NCI-H2227 (cell line): ENCODE results near the gene ESRRG.
A peak's percentile ranks its signal among the peaks of the same experiment; 100 is the strongest.
"Not testable (repeated sequence)": the region's sequence is repeated elsewhere in the genome, so short reads cannot be mapped to it uniquely, and the experiment has no call there.

Source experiments
- DNase-seq: peaks from one replicate; lab custom pipeline; 2025; ENCODE audit not compliant: unreplicated experiment; lab: John Stamatoyannopoulos, UW

ESRRG gene

DNA sequence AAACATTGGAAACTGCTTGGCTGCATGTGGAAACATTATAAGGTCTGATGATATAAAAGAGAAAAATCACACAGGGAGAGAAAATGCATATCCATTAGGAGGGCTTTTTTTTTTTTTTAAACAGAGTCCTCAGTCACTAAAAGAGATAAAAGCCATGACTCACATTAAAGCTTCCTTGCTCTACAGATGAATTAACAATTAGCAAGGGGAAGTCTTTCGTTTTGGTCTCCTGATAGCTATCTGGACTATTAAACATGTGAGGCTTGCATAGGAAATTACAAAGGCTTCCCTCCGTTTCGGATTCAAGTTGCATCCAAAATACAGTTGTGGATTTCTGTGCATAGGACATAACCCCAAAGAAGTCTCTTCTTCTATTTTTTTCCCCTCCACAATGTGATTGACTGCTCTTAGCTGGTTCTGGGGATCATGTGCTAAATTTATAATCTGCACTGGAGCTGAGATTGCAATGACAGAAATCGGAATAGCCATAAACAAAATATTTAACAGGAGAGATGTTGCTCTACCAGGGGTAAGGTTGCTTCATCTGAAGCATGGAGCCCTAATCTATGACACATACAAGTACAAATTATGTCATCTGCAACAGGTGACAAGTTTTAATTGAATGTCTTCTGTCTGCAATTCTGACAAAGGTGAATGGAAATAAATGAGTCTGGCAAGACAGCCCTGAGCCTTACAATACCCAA is 146.8 kb downstream of the ESRRG start:
- no peak for DNase-seq

DNA sequence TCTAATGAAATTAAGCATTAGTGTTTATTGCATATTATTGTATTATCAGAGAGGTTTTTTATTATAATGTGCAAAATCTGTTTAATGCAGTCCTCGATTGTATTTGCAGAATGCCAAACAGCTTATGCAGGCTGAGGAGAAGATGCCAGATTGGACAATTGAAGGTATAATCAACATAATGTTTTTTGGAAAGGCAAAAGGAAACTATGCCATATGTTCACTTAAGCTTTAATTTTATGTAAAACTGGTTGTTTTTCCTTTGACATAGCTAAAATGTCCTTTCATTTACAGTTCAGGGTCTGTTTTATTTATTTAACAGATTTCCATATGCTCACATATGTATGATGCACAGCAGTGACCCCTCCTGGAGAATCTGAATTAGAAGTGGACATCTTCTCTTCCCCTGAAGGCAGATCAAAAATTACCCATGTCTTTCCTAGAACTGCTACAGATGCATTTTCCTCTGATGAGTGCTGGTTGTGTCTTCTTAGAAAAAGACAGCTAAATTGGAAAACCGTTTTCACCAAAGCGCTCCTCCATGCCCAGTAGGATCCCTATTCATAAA is 156.5 kb downstream of the ESRRG start:
- peak; percentile 22 for DNase-seq

DNA sequence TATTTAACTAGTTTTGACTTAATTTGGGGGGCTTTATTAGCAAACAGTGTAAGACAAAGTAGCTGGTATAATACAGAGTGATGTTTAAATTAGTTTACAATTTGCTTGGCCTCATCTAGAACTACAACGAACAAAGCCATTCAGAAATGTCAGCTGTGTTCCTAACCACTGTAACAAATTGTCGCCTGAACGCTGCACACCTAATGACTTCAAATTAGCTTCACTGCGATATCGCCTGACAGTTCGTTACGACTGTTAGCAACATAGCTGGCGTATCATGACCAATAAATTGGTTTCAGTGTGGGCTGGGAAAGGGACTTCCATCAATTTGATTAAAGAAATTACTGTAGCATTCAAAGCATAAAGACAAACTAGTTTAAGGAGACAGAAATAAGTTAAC is 160.1 kb downstream of the ESRRG start:
- DNase-seq = no peak

DNA sequence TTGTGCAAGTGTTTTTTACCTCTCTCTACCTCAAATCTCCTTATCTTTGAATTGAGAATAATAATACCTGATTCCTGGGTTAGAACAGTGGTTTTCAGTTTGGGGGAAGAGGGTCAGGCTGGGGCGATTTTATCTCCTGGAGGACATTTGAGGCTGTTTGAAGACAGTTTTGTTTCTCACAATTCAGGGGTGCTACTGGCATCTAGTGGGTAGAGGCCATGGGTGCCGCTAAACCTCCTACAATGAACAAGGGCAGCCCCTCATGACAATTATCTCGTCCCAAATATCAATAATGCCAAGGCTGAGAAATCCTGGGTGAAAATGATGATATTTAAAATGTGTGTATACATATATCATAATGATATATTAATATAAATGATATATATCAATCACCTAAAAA is 160.8 kb downstream of the ESRRG start:
- DNase-seq = no peak

DNA sequence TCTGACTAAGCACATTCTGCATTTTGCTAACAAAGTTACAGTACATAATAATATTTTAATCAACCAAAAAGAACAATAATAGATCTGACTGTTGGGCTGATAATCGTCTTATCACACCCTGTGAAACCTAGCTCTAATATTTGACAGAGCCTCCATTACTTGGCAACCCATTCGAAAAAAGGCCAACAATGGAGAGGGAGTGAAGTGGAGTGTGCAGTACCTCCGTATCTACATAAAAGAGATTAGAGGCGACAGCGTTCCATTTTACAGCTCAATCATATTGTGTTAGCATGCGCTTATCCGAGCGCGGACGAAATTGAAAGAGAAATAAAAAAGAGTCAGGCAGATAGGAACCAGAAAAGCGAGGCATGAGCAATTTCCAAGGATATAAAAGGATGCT is 162.7 kb downstream of the ESRRG start:
- DNase-seq = no peak

DNA sequence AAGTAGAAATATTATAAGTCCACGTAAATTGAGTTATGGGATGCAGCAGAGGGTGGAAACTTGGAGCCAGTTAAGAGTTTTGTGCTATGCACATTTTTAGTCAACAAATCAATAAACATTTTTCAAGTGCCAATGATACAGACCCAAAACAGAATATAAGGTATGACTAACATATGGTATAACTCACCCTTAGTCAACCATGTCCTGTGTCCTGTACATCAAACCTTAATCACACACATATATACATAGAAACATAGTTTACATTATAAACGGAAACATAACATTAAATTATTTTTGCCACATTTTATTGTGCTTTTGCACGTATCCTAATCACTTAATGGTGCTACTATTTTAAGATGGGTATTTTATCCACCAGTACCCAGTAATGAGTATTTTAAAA is 163.9 kb downstream of the ESRRG start:
- DNase-seq = no peak

DNA sequence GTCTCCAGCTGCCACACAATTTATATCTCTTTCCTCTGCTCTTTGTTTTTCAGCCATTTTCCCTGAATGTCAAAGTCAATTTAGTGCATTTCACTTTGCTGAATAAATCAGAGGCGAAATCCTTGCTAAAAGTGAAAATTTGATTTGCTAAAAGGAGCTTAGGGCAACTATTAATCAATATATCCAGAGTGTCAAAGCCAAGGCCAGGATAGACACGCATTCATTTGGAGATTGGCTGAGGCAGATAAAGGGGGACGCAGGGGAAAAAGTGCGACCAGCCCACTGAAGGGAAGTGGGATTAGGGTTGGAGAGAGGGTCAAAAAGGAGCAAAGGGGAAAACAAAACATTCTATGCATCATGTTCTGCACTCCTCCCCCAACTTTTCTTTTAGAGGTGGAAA is 167.6 kb downstream of the ESRRG start:
- no peak for DNase-seq

DNA sequence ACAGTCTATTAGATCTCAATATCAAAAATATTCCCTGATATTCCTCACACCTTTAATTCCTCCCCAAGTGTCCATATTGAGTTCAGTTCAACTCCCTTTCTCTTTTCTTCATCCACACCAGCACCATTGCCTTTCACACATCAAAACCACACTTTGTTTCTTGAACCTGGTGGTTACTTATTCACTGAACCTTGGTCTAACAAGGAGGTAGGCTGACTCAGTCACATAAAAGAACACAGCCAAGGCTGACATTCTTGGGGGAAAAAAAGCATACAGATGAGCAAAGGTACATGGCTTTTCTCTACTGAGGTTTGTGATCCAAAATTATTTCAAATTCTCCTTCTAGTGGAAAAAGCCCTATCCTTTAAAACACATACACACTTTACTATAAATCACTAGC is 168.3 kb downstream of the ESRRG start:
- DNase-seq = no peak

DNA sequence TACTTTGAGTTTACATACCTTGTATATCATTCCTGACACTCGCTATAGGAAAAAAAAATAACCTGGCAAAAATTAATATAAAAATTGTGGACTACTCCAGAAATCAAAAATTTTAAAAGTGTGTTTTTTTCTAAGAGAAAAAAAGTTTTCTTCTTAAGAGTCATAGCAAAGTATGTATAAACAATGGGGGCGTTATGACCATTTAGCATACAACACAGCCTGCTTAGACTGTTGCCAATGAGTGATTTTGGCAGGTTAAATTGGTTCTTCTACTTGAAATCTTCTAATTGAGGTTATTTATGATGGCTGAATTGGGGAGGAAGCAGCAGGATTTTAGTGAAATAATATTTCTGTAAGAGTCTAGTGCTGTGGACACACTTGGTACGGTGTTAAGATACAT is 169.5 kb downstream of the ESRRG start:
- DNase-seq = no peak

DNA sequence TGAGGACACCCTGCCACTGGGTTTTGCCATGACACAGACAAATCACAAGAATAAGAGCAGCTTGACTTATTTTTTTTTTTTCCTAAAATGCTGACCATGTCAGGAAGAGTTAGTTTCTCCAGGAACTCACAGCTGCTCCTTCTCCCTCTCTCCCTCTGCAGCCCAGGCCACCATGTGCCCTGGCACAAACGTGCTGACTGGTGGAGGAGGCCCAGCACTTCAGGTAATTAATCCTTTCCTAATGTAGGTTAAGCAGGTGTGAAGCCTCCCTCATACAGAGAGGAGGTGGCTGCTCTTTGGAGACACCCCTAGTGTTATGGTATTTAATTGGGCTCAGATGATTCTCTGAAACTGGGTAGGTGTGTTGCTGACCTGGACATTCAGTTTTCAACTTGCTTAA is 170.2 kb downstream of the ESRRG start:
- no peak for DNase-seq

DNA sequence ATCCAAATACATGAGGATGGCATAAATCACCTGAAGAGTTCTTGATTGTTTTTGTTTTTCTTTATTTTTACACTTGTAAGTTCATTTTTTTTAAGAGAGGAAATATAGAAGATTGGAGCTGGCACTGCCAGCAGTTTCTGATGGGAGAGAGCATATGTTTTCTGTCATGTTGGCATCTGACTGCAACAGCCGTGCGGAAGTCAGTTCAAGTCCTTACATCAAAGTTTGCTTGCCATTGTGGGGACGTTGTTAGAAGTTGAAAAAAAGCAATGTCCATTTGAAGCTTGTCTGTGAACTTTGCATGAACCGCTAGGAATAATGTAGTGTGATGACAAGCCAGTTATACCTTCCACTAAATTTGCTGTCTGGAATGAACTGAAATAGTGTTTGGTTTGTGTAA is 173.4 kb downstream of the ESRRG start:
- DNase-seq = no peak

DNA sequence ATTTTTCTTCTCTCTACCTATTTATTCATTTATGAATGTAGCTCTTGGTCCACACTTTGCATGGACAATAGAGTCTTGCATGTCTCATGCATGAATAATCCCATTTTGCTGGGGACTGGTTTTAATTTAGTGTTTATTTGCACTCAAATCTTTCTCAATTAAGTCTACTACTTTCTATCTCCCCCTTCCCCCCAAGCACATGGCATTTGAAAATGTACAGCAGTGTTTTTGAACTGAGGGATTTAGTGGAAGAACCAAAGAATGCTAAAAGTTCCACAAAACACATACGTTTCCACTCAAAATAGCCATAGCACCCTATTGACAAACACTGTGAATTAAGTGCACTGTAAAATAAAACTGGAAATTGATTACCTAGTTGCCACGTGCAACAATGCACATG is 180.5 kb downstream of the ESRRG start:
- no peak for DNase-seq

DNA sequence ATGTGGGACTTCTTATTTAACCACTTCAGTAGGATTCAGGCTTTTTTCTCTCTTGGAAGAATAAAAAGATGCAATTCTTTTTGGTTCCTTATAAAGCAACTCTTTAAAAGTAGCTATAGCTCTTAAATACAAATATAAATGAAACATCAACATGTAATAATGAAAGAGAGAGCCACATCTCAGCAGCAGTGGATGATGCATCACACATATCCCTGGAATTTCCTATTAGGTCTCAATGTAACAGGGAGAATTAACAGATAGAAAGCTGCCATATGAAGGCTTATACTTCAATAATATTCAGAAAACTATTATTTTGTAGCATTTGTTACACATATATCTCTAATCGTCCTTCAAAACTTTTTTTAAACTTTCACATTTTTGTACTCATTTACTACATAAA is 181.0 kb downstream of the ESRRG start:
- no peak for DNase-seq

DNA sequence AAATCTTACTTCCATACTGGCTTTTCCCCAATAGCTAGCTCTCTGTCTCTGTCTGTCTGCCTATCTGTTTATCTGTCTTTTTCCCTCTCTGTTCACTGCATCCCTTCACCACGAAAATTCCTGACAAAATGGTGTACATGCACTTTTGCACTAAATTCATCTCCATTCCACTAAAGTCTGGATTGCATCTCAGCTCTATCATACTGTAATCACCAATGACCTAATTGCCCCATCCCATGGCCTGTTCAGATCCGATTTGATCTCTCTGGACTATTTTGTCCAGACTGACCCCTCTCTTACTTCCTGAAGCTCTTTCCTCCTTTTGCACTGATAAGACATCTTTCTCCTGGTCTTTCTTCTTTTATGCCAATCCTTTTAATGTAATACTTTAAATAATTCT is 187.5 kb downstream of the ESRRG start:
- DNase-seq = no peak

DNA sequence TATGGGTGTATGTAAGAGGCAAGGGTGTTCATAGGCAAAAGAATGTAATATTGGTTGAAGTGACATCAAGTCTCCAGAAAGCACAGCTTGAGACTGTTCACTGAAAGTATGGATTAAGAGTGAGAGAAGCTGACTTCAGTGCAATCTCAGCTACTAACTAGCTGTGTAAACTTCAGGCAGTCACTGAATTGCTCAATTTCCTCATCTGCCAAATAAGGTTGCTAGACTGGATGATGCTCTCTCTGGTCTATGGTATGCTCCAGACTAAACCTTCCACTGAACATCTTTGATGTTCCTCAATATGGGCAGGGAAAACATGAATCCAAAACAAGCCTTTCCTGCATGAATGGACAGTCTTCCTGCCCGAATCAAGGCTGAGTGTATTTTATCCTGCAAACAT is 188.2 kb downstream of the ESRRG start:
- DNase-seq = no peak

DNA sequence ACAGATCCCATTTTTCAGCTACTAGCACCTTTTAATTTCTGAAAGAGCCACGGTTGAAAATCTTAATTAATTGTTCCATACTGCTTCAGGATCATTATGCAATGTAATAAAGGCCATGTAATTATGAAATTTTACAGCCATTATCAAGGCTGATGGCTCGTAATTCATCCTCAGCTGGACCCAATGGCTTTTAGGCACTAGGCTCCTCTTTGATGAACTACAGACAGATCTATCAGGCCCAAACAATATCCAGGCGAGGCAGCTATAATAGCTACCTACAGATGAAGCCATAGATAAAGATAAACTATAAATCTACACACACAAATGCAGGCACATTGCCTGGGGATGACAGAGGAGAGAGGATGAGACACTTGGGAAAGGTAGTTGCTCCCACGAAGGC is 189.5 kb downstream of the ESRRG start:
- DNase-seq = no peak

DNA sequence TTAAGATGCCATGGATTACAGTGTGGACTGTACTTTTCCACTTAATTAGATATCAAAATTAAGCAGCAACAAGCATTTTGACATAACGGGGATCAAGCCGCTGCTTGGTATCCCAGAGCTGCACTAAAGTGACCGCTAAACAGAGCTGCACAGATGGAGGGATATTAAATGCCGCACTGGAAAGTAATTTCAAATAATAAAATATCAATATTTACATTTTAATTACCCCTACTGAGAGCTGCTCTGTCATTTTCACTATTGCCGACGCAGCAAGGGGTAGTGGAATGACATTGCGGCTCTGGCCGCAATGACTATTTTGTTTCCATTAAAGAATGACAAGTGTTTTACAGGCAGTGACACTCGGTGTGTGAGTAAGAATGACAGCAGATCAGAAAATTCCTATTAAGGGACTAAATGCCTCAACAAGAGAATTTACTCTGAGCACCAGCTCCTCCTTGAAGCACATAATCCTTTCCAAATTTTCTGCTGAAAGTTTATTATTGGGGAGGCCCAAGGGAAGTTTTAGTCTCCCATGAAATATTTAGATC is 190.9 kb downstream of the ESRRG start:
- peak; percentile 7 for DNase-seq

DNA sequence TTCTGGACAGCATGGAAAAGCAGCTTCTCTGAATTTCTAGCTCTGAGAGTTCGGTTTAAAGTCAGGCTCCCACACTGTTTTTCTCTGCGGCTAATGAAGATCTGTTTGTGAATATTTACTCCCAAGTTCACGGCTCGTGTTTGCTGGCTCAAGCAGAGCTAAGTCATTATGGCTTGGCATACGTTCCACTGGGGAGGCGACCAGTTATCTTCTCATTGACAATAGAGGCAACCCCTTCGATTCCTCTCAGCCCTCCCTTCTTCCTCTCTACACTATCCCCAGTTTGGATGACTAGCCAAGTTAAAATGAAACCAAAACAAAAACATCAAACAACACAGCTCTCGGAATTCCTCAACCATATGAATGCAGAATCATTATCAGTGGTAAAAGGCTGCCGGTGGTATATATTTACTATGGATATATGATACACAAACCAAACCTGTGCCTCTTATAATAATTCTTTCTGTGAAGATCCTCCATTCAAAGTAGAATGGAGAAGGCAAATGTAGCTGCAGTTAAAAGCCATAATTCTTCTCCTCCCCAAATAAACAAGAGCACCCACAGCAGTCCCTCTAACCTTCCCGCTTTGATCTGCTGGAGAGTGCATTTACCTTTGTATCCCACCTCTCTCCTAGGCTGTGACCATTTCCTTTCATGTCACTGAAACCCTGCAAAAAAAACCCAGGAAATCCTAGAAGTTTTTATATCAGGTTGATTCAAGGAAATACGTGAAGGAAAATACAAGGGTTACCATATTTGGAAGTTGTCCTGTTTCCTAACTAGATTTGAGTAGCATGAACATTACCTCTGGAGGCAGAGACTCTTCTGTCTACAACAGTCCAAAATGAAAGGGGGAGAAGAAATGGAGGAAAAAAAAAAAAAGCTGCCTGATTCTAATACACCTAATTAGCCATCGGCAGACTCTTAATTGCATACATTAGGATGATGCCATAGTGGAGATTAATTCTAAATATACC is 191.7 kb downstream of the ESRRG start:
- peak; percentile 7 for DNase-seq

DNA sequence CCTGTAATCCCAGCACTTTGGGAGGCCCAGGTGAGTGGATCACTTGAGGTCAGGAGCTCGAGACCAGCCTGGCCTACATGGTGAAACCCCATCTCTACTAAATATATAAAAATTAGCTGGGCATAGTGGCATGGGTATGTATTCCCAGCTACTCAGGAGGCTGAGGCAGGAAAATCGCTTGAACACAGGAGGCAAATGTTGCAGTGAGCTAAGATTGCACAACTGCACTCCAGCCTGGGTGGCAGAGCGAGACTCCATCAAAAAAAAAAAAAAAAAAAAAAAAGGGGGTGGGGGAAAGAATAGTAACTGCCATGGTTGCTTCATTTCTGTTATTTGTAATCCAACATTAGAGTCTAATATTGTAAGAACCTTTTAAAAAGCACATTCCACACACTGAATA is 193.4 kb downstream of the ESRRG start:
- DNase-seq = not testable (repeated sequence)

DNA sequence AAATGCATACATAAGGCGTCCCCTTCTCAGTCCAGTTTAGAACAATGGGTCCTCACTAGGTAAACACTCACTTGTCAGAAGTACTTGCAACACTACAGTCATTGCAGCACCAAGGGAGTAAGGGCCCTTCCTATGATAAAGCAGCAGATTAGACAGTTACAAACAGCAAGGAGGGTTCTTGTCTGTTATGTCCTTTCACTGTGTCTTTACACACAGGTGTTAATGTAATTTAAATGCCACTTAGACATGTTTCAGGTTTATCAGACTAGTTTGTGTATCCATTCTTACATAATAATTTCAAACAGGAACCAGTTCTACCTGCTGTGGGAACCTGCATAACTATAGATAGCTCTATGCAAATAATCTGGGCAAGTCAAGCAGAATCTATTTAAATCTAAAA is 194.4 kb downstream of the ESRRG start:
- no peak for DNase-seq

DNA sequence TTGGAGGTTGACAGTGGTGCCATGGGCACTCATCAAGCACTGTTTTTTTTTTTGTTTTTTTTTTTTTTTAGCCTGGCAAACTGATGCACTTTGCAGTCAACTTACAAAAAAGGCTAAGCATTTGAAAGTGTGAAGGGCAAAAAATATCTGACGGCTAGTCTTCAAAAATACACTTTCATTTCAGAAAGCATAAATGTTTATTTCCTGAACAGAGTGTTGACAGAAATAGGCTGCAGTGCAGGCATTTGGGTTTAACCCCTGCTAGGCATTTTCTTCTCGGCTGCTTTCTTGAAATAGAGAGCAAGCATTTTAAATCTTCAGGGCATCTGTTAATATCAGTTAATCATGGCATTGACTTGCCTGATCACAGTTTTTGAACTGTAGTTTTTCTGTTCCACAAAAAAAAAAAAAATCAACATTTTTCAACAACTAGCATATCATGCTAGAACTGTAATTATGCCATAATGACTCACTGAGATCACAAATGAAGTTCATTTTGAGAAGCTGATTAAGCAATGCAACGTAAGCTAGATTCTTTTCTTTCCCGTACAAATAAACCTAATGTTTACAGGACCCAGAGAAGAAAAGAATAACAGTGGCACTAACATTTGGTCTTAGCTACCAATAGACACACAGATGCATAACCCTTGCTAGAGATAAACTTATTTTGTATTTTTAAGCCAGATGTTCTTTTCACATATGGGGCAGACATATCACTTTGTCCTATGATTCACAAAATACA is 199.6 kb downstream of the ESRRG start:
- no peak for DNase-seq
